HepG2 (cell line): Measurements from ENCODE around the gene GAS2L1. TPM values are rescaled to one million over a fixed set of nuclear protein-coding genes. Genes with fewer than 3 reads are reported as not detected.

ENCODE experiments used
- FUBP1 ChIP-seq: sonication (generic); formaldehyde crosslinking; IDR thresholded peaks from 2 replicates; pipeline ENCODE4 v1.5.1; 2020; ENCODE audit warnings: missing genetic modification reagents, mild to moderate bottlenecking, borderline replicate concordance
- HIC2 ChIP-seq: sonication (generic); formaldehyde crosslinking; IDR thresholded peaks from 2 replicates; pipeline ENCODE4 v1.9.0; 2022; ENCODE audit warnings: low read depth, missing genetic modification reagents
- MED1 ChIP-seq: sonication (generic); formaldehyde crosslinking; IDR thresholded peaks from 2 replicates; pipeline ENCODE4 v1.4.0; 2020; ENCODE audit warnings: missing genetic modification reagents
- MEIS1 ChIP-seq: sonication (generic); formaldehyde crosslinking; IDR thresholded peaks from 2 replicates; pipeline ENCODE4 v1.9.0; 2021; ENCODE audit warnings: mild to moderate bottlenecking, missing genetic modification reagents, moderate library complexity, borderline replicate concordance
- MYC ChIP-seq: sonication (generic); formaldehyde crosslinking; IDR thresholded peaks from 2 replicates; pipeline ENCODE4 v1.9.0; 2021; ENCODE audit warnings: missing genetic modification reagents, borderline replicate concordance
- PHF8 ChIP-seq: sonication (generic); formaldehyde crosslinking; IDR thresholded peaks from 2 replicates; pipeline ENCODE4 v1.5.0; 2020; ENCODE audit warnings: missing genetic modification reagents
- PRPF4 ChIP-seq: fragments of 200-400 bp; formaldehyde crosslinking; IDR thresholded peaks from 2 replicates; pipeline ENCODE4 v1.6.1; 2016; ENCODE audit warnings: low read length, low read depth; ENCODE audit not compliant: poor library complexity, severe bottlenecking
- SRY ChIP-seq: sonication (generic); formaldehyde crosslinking; IDR thresholded peaks from 2 replicates; pipeline ENCODE4 v1.8.0; 2022; ENCODE audit warnings: mild to moderate bottlenecking, missing genetic modification reagents
- U2AF2 ChIP-seq: fragments of 200-400 bp; formaldehyde crosslinking; IDR thresholded peaks from 2 replicates; pipeline ENCODE4 v1.6.1; 2017; ENCODE audit warnings: low read depth, mild to moderate bottlenecking, low read length
- ZNF292 ChIP-seq: sonication (generic); formaldehyde crosslinking; IDR thresholded peaks from 2 replicates; pipeline ENCODE4 v1.8.1; 2022; ENCODE audit warnings: mild to moderate bottlenecking, low read depth, missing genetic modification reagents, borderline replicate concordance
- ZNF570 ChIP-seq: sonication (generic); formaldehyde crosslinking; IDR thresholded peaks from 2 replicates; pipeline ENCODE4 v1.4.0; 2020; ENCODE audit warnings: mild to moderate bottlenecking, missing genetic modification reagents, borderline replicate concordance
- ZNF615 ChIP-seq: sonication (generic); formaldehyde crosslinking; IDR thresholded peaks from 2 replicates; pipeline ENCODE4 v1.5.0; 2020; ENCODE audit warnings: mild to moderate bottlenecking, missing genetic modification reagents, borderline replicate concordance
- ZNF639 ChIP-seq: conservative IDR thresholded peaks from 2 replicates; pipeline ENCODE4 v1.6.1; 2018; ENCODE audit warnings: missing genetic modification reagents
- polyA plus RNA-seq, 8 experiments: library from polyadenylated mRNA; depleted of rRNA in 3 of 8; stranded (reverse) in 7 of 8; unstranded in 1 of 8; fragments of >200 nt; fragmentation: Illumina TruSeq in 4 of 8; extraction: Trizol in 4 of 8; gene quantifications; 2 replicates each; pipeline versions ENCODE4 v1.2.1 to v1.2.3, GENCODE V29; 2011 to 2016; ENCODE audit warnings: low read depth in 4 of 8, missing spikeins in 1 of 8, mixed read lengths in 1 of 8; ENCODE audit not compliant: insufficient read depth in 1 of 8
- total RNA-seq, 5 experiments: library from RNA; depleted of rRNA; stranded (reverse); fragments of >200 nt; fragmentation: Illumina TruSeq; extraction: Trizol; gene quantifications; 2 replicates each; pipeline ENCODE4 v1.2.3, GENCODE V29; 2016; ENCODE audit warnings: low read depth in 1 of 5
- TF ChIP-seq, protein P1 (sequence below): sonication (generic); formaldehyde crosslinking; conservative IDR thresholded peaks from 2 replicates; pipeline ENCODE4 v1.8.1; 2023; ENCODE audit warnings: missing genetic modification reagents
- TF ChIP-seq, protein P2 (sequence below): sonication (generic); formaldehyde crosslinking; IDR thresholded peaks from 2 replicates; pipeline ENCODE4 v1.4.0; 2020; ENCODE audit warnings: mild to moderate bottlenecking, missing genetic modification reagents

Gene GAS2L1
- total and polyA plus RNA-seq, 2 of the 13 experiments (the other 11 are each of a cell fraction or from before 2014, with no cell fraction given), result 1.8 to 3.3 TPM

- TF ChIP-seq PHF8 (CRISPR knock-in tag), result peak; percentile 14; the same call in 1 of the 2 replicates
- TF ChIP-seq MYC (CRISPR knock-in tag), result peak; percentile 73; the same call in 1 of the 2 replicates
- TF ChIP-seq ZNF615 (CRISPR knock-in tag), result no peak
- TF ChIP-seq U2AF2, result no peak
- no peak for TF ChIP-seq PRPF4
- TF ChIP-seq ZNF639, result no peak
- TF ChIP-seq HIC2 (CRISPR knock-in tag), result peak; percentile 27; the same call in 1 of the 2 replicates
- no peak for TF ChIP-seq MEIS1 (CRISPR knock-in tag)
- TF ChIP-seq, protein P1, sequence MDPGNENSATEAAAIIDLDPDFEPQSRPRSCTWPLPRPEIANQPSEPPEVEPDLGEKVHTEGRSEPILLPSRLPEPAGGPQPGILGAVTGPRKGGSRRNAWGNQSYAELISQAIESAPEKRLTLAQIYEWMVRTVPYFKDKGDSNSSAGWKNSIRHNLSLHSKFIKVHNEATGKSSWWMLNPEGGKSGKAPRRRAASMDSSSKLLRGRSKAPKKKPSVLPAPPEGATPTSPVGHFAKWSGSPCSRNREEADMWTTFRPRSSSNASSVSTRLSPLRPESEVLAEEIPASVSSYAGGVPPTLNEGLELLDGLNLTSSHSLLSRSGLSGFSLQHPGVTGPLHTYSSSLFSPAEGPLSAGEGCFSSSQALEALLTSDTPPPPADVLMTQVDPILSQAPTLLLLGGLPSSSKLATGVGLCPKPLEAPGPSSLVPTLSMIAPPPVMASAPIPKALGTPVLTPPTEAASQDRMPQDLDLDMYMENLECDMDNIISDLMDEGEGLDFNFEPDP, result no peak
- no peak for TF ChIP-seq FUBP1 (CRISPR knock-in tag)
- 0 out of 2 replicates have a peak, but pooled peaks have one; percentile 27 for TF ChIP-seq MED1 (CRISPR knock-in tag)
- no peak for TF ChIP-seq ZNF570 (CRISPR knock-in tag)
- TF ChIP-seq, protein P2, sequence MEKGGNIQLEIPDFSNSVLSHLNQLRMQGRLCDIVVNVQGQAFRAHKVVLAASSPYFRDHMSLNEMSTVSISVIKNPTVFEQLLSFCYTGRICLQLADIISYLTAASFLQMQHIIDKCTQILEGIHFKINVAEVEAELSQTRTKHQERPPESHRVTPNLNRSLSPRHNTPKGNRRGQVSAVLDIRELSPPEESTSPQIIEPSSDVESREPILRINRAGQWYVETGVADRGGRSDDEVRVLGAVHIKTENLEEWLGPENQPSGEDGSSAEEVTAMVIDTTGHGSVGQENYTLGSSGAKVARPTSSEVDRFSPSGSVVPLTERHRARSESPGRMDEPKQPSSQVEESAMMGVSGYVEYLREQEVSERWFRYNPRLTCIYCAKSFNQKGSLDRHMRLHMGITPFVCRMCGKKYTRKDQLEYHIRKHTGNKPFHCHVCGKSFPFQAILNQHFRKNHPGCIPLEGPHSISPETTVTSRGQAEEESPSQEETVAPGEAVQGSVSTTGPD (CRISPR knock-in tag), result 0 out of 2 replicates have a peak, but pooled peaks have one; percentile 38
- no peak for TF ChIP-seq ZNF292 (CRISPR knock-in tag)
- no peak for TF ChIP-seq SRY (CRISPR knock-in tag)
Observed at GRCh38 chr22:29306175-29306834, at the start of gene GAS2L1 (continued).
